Small intestine (tissue), 7 donors: ENCODE results near the gene MTX2. TPM values are rescaled to one million over a fixed set of nuclear protein-coding genes. Genes with fewer than 3 reads are reported as not detected.

Experiments used
- DNase-seq, 2 donors: peaks; one replicate each; pipeline versions ENCODE4 v3.0.0 to v3.0.0-alpha.2; 2013
- FAIRE-seq: peaks from 2 replicates; lab custom pipeline; 2012; peaks lifted over from hg19 to GRCh38; lab: Jason Lieb, UNC
- H3K27ac ChIP-seq, 3 donors: one replicate each; pipeline ENCODE4 v1.5.1; 2013; ENCODE audit warnings: low read length in 2 of 3, mild to moderate bottlenecking in 2 of 3, control low read depth in 1 of 3, inconsistent platforms in 1 of 3, low read depth in 1 of 3, moderate library complexity in 1 of 3
- H3K27me3 ChIP-seq, 3 donors: one replicate each; pipeline ENCODE4 v1.6.1; 2013; ENCODE audit warnings: low read length in 3 of 3, inconsistent platforms in 1 of 3; ENCODE audit not compliant: control insufficient read depth in 3 of 3, insufficient read depth in 3 of 3
- H3K36me3 ChIP-seq, 3 donors: one replicate each; pipeline ENCODE4 v1.6.1; 2013; ENCODE audit warnings: low read length in 3 of 3, inconsistent platforms in 1 of 3, low read depth in 1 of 3, mild to moderate bottlenecking in 1 of 3, moderate library complexity in 1 of 3; ENCODE audit not compliant: control insufficient read depth in 3 of 3, insufficient read depth in 2 of 3
- H3K4me1 ChIP-seq, 3 donors: one replicate each; pipeline ENCODE4 v1.6.1; 2013; ENCODE audit warnings: low read length in 2 of 3, inconsistent platforms in 1 of 3, low read depth in 1 of 3, mild to moderate bottlenecking in 1 of 3, moderate library complexity in 1 of 3; ENCODE audit not compliant: control insufficient read depth in 3 of 3, insufficient read depth in 2 of 3
- H3K4me3 ChIP-seq, 3 donors: one replicate each; pipeline ENCODE4 v1.5.1; 2013; ENCODE audit warnings: low read length in 3 of 3, control low read depth in 1 of 3, inconsistent platforms in 1 of 3, low read depth in 1 of 3, mild to moderate bottlenecking in 1 of 3, moderate library complexity in 1 of 3
- H3K9me3 ChIP-seq, 2 donors: one replicate each; pipeline ENCODE4 v1.6.1; 2013; ENCODE audit warnings: low read depth in 1 of 2, low read length in 1 of 2; ENCODE audit not compliant: control insufficient read depth in 2 of 2, insufficient read depth in 1 of 2
- WGBS, 3 donors: extraction: QIAGEN DNeasy Blood & Tissue Kit; methylation state at CpG; one replicate each; pipeline ENCODE4 v1.1.7; 2013; 5-methylcytosine and 5-hydroxymethylcytosine counted together
- polyA plus RNA-seq, 4 donors: library from polyadenylated mRNA; stranded (reverse) in 3 of 4; unstranded in 1 of 4; fragments of 200-250 nt in 3 of 4; fragments of 120-200 nt in 1 of 4; gene quantifications; one replicate each; pipeline versions ENCODE4 v1.2.1 to v1.2.3, GENCODE V29; 2013
- donor health status: healthy with polysubstance abuse.
- donor health status: control.
- donor health status: control.
- donor health status: Bipolar disorder and iron deficiency.
- donor health status: healthy.

Gene MTX2
- polyA plus RNA-seq, 4 donors: 28.1 to 53.7 (median 40.7) TPM

DNA sequence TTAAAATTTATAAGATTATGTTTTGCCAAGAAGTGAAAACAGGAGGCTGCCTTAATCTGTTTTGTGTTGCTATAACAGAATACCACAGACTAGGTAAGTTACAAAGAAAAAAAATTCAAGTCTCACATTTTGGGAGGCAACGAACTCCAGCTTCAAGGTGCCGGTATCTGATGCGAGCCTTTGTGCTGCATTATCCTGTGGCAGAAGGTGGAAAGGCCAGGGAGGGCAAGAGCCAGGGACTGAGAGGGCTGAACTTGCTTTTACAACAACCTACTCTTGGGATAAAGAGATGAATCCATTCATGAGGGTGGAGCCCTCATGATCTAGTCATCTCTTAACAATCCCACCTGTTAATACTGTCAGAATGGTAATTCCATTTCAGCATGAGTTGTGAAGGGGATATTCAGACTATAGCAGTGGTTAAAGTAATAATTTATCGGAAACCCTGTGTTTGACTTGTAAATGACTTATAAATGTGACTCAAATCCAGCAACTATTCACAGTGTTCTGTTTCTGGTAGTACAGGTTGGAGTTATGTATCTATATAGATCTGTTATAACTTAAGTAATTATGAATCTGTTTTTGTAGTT is 3.7 kb downstream of the MTX2 start:
- H3K9me3 ChIP-seq: no peaks in the 10 kb centered on the region
- WGBS, 3 donors: 91 to 93% (median 92%) methylated on average over 4 of the region's 4 CpGs
- H3K36me3 ChIP-seq: peaks cover 0 to 5% (median 0%) of the 10 kb centered on the region in 3 donors
- FAIRE-seq (no peak), DNase-seq (no peak)
- H3K27ac ChIP-seq: no peak overlapping the region
- no peaks in the 10 kb centered on the region for H3K27me3 ChIP-seq
- no peak overlapping the region for H3K4me3 ChIP-seq
- H3K4me1 ChIP-seq: no peaks in the 10 kb centered on the region

GRCh38 chr2:176278927-176279326 is 9.7 kb downstream of the MTX2 start:
- Histone ChIP-seq H3K27me3 (no peaks in the 10 kb centered on the region), H3K9me3 (no peaks in the 10 kb centered on the region), H3K36me3 (peaks cover 0 to 3% (median 0%) of the 10 kb centered on the region in 3 donors), H3K4me1 (no peaks in the 10 kb centered on the region), H3K27ac (no peak overlapping the region), H3K4me3 (no peak overlapping the region)
- 90 to 100% (median 90%) methylated on average over 1 of the region's 1 CpG for WGBS, 3 donors
- DNase-seq (no peak), FAIRE-seq (no peak)

DNA sequence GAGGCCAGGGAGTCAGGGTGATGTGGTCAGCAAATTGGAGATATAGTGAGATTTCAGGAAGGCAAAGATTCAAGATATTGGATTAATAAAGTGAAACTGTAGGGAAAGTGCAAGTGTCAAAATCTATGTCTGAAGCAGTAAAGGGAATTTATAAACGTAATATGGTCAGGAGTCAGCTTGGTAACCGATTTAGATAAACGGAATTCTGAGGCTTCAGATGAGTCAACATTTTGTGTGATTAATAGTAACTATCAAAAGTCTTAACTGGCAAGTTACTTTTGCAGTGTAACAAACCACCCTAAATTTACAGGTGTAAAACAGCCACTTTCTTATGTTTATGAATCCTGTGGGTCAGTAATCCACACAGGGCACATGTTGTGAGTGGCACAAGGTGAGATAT is 10.9 kb downstream of the MTX2 start:
- no peaks in the 10 kb centered on the region for H3K9me3 ChIP-seq
- WGBS, 3 donors: 90 to 95% (median 91%) methylated on average over 3 of the region's 3 CpGs
- H3K27ac ChIP-seq: no peak overlapping the region
- H3K27me3 ChIP-seq: no peaks in the 10 kb centered on the region
- no peak for DNase-seq
- no peak for FAIRE-seq
- no peaks in the 10 kb centered on the region for H3K36me3 ChIP-seq
- no peak overlapping the region for H3K4me3 ChIP-seq
- no peaks in the 10 kb centered on the region for H3K4me1 ChIP-seq

GRCh38 chr2:176280867-176281658 is 11.8 kb downstream of the MTX2 start:
- Histone ChIP-seq H3K4me3 (no peak overlapping the region), H3K36me3 (no peaks in the 10 kb centered on the region), H3K27me3 (no peaks in the 10 kb centered on the region), H3K27ac (no peak overlapping the region), H3K9me3 (no peaks in the 10 kb centered on the region), H3K4me1 (no peaks in the 10 kb centered on the region)
- 92 to 95% (median 94%) methylated on average over 3 of the region's 3 CpGs for WGBS, 3 donors
- FAIRE-seq: no peak
- no peak for DNase-seq

- Histone ChIP-seq H3K4me1 (no peaks in the 10 kb centered on the region), H3K9me3 (no peaks in the 10 kb centered on the region), H3K4me3 (no peak overlapping the region), H3K27me3 (no peaks in the 10 kb centered on the region), H3K36me3 (no peaks in the 10 kb centered on the region), H3K27ac (no peak overlapping the region)
- FAIRE-seq (no peak), DNase-seq (no peak)
- 75 to 95% (median 87%) methylated on average over 1 of the region's 1 CpG for WGBS, 3 donors
Measured at GRCh38 chr2:176283291-176284068, 14.2 kb downstream of the MTX2 start.

- DNase-seq (no peak), FAIRE-seq (no peak)
- Histone ChIP-seq H3K36me3 (no peaks in the 10 kb centered on the region), H3K4me1 (no peaks in the 10 kb centered on the region), H3K27ac (no peak overlapping the region), H3K27me3 (no peaks in the 10 kb centered on the region), H3K4me3 (no peak overlapping the region), H3K9me3 (no peaks in the 10 kb centered on the region)
- 78 to 86% (median 83%) methylated on average over 1 of the region's 1 CpG for WGBS, 3 donors
Measured at GRCh38 chr2:176284461-176285049, 15.3 kb downstream of the MTX2 start.

DNA sequence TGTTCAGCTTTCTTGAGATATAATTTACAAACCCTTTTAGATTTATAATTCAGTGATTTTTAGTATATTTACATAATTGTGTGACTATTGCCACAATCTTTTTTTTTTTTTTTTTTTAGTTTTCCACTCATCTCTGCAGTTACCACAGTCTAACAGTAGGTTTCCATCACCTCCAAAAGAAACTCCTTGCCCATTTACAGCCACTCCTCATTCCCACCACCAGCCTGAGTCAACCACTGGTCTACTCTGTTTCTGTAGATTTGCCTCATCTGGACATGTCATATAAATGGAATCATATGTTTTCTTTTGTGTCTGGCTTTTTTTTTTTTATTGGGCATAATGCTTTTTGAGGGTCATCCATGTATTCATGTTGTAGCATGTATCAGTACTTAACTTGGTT is 16.1 kb downstream of the MTX2 start:
- DNase-seq (no peak), FAIRE-seq (no peak)
- Histone ChIP-seq H3K36me3 (no peaks in the 10 kb centered on the region), H3K4me1 (no peaks in the 10 kb centered on the region), H3K9me3 (no peaks in the 10 kb centered on the region), H3K4me3 (no peak overlapping the region), H3K27me3 (no peaks in the 10 kb centered on the region), H3K27ac (no peak overlapping the region)

- Histone ChIP-seq H3K4me3 (no peak overlapping the region), H3K27ac (no peak overlapping the region), H3K9me3 (no peaks in the 10 kb centered on the region), H3K36me3 (peaks cover 0 to 2% (median 0%) of the 10 kb centered on the region in 3 donors), H3K4me1 (peaks cover 0 to 4% (median 0%) of the 10 kb centered on the region in 3 donors), H3K27me3 (no peaks in the 10 kb centered on the region)
- DNase-seq: no peak
- no peak for FAIRE-seq
- WGBS, 3 donors: 82 to 88% (median 88%) methylated on average over 4 of the region's 4 CpGs
Measured at GRCh38 chr2:176291335-176291734, 22.1 kb downstream of the MTX2 start.
